Hypothalamus (tissue), 51 donors: ENCODE results near the gene MVP.
"Not testable (repeated sequence)": the region's sequence is repeated elsewhere in the genome, so short reads cannot be mapped to it uniquely, and the experiment has no call there.

Experiments used
- DNase-seq, 51 donors: peaks; one replicate each; lab custom pipeline; 2025; lab: John Stamatoyannopoulos, UW

MVP gene

GRCh38 chr16:29820271-29820701 lies at the start of gene MVP:
Gene MVP (plus strand): TSS chr16:29820462. CDS start chr16:29830550, 10,088 bp downstream.
- DNase-seq = peak in 31 of 51 donors; percentile 10 to 72 (median 36)

GRCh38 chr16:29772330-29772729 lies 47.9 kb upstream of the MVP start:
- not testable (repeated sequence) for DNase-seq

GRCh38 chr16:29774730-29775129 lies 45.5 kb upstream of the MVP start:
- DNase-seq = no peak

- no peak for DNase-seq
These were observed 44.4 kb upstream of the MVP start for GRCh38 chr16:29775742-29776408.

- DNase-seq = no peak
These were observed 42.5 kb upstream of the MVP start, which contains the start of gene ZG16 for GRCh38 chr16:29777576-29778350. Gene ZG16 (plus strand): TSS chr16:29778256. CDS start chr16:29779267, 1,011 bp downstream.

- no peak for DNase-seq
These were observed 40.8 kb upstream of the MVP start for GRCh38 chr16:29779474-29779873.

GRCh38 chr16:29783094-29783953 lies 36.9 kb upstream of the MVP start:
- not testable (repeated sequence) for DNase-seq

GRCh38 chr16:29784157-29784556 lies 36.1 kb upstream of the MVP start:
- DNase-seq = no peak

- DNase-seq = peak in 47 of 51 donors; percentile 1 to 67 (median 28)
These were observed 35.3 kb upstream of the MVP start for GRCh38 chr16:29784901-29785500.

- DNase-seq = not testable (repeated sequence)
These were observed 33.1 kb upstream of the MVP start for GRCh38 chr16:29787155-29787554.

- DNase-seq = no peak
These were observed 30.5 kb upstream of the MVP start for GRCh38 chr16:29789775-29790182.

GRCh38 chr16:29790183-29790948 lies 29.9 kb upstream of the MVP start, which contains the start of gene KIF22:
Gene KIF22 (plus strand): TSS chr16:29790751. CDS start chr16:29790760, 9 bp downstream.
- peak; percentile 83 to 100 (median 98) for DNase-seq

- peak in 1 of 51 donors; percentile 29 for DNase-seq
These were observed 29.1 kb upstream of the MVP start for GRCh38 chr16:29790949-29791844.

GRCh38 chr16:29791845-29792807 lies 28.1 kb upstream of the MVP start:
- no peak for DNase-seq

GRCh38 chr16:29793153-29793552 lies 27.1 kb upstream of the MVP start:
- not testable (repeated sequence) for DNase-seq

GRCh38 chr16:29794231-29794710 lies 26.0 kb upstream of the MVP start:
- no peak for DNase-seq

- DNase-seq = no peak
These were observed 17.8 kb upstream of the MVP start for GRCh38 chr16:29802416-29802935.
